Panc1 (cell line): ENCODE results near the gene HMGB1. TPM values are rescaled to one million over a fixed set of nuclear protein-coding genes. Genes with fewer than 3 reads are reported as not detected.

Experiments used
- ATAC-seq: fragments of 200-7000 bp; cut with Tn5 transposase; 2 replicates; pipeline ENCODE4 v1.9.1; 2020; ENCODE audit warnings: mild to moderate bottlenecking, moderate library complexity
- BruUV-seq: library from RNA; stranded (reverse); fragments of 400-500 nt; replicated peaks from 2 replicates; lab custom pipeline; 2021; lab: Mats Ljungman, UMichigan
- CTCF ChIA-PET: fragments of 300-600 bp; sonication (Branson Sonifier 250); formaldehyde crosslinking; loops from one replicate; lab custom pipeline; 2022; ENCODE audit warnings: antibody characterized with exemption; lab: Charles Lee
- POLR2A ChIA-PET: fragments of 300-600 bp; sonication (Branson Sonifier 250); formaldehyde crosslinking; loops from one replicate; lab custom pipeline; 2022; ENCODE audit warnings: antibody characterized with exemption; lab: Charles Lee
- DNase-seq: peaks from one replicate; pipeline ENCODE4 v3.0.0-alpha.2; 2010; ENCODE audit warnings: low read depth, low spot score
- H3K27ac ChIP-seq: 2 replicates; pipeline ENCODE4 v1.5.1; 2011; ENCODE audit warnings: mild to moderate bottlenecking, low read length, inconsistent platforms
- H3K27me3 ChIP-seq: fragments of 200-500 bp; sonication (Bioruptor generic); 2 replicates; pipeline ENCODE4 v1.6.0; 2014; ENCODE audit warnings: low read length, inconsistent platforms; ENCODE audit not compliant: control insufficient read depth, insufficient read depth
- H3K36me3 ChIP-seq: fragments of 200-500 bp; sonication (Bioruptor generic); 2 replicates; pipeline ENCODE4 v1.5.1; 2014; ENCODE audit warnings: inconsistent platforms, mild to moderate bottlenecking, low read length, moderate library complexity; ENCODE audit not compliant: control insufficient read depth, insufficient read depth
- H3K4me1 ChIP-seq: 2 replicates; pipeline ENCODE4 v1.5.1; 2011; ENCODE audit warnings: inconsistent platforms, mild to moderate bottlenecking, low read length, moderate library complexity; ENCODE audit not compliant: control insufficient read depth, insufficient read depth
- H3K4me3 ChIP-seq, 2 experiments: 2 replicates each; pipeline ENCODE4 v1.5.1; 2011 to 2012; ENCODE audit warnings: low read depth in 2 of 2, low read length in 2 of 2, mild to moderate bottlenecking in 2 of 2, inconsistent platforms in 1 of 2, moderate library complexity in 1 of 2
- H3K9me3 ChIP-seq: fragments of 200-500 bp; sonication (Bioruptor generic); 2 replicates; pipeline ENCODE4 v1.5.1; 2014; ENCODE audit warnings: low read depth, mild to moderate bottlenecking, inconsistent platforms, low read length, moderate library complexity; ENCODE audit not compliant: control insufficient read depth, insufficient read depth
- CTCF ChIP-seq: fragments of 450-650 bp; IDR thresholded peaks from 2 replicates; pipeline ENCODE4 v1.5.1; 2017; ENCODE audit warnings: mild to moderate bottlenecking
- POLR2AphosphoS5 ChIP-seq: IDR thresholded peaks from 2 replicates; pipeline ENCODE4 v1.6.1; 2012; ENCODE audit warnings: mild to moderate bottlenecking, low read depth, low read length, moderate library complexity
- REST ChIP-seq, 2 experiments: IDR thresholded peaks; 2 replicates each; pipeline ENCODE4 v1.6.1; 2011 to 2012; ENCODE audit warnings: low read depth in 2 of 2, control low read depth in 1 of 2, low read length in 1 of 2, mild to moderate bottlenecking in 1 of 2, moderate library complexity in 1 of 2; ENCODE audit not compliant: insufficient read depth in 1 of 2
- SIN3A ChIP-seq: IDR thresholded peaks from 2 replicates; pipeline ENCODE4 v1.6.1; 2012; ENCODE audit warnings: low read depth, mild to moderate bottlenecking, low read length, moderate library complexity, borderline replicate concordance; ENCODE audit not compliant: insufficient read depth
- TCF7L2 ChIP-seq: IDR thresholded peaks from 2 replicates; pipeline ENCODE4 v1.6.1; 2011; ENCODE audit warnings: mild to moderate bottlenecking, low read depth, low read length, inconsistent platforms
- in situ Hi-C: cut with HindIII; loops from 2 replicates; pipeline ENCODE4 v1.10.0; 2016; ENCODE audit warnings: low sequenced_read_pairs, low pct_unique_long_range_greater_than_20kb
- intact Hi-C: fragments of 100-400 bp; cut with micrococcal nuclease; formaldehyde crosslinking; loops from one replicate; pipeline ENCODE4 v1.10.0; 2022; ENCODE audit not compliant: unreplicated experiment
- total RNA-seq: library from RNA; stranded (reverse); gene quantifications from one replicate; pipeline ENCODE4 v1.2.1, GENCODE V29; 2021; ENCODE audit not compliant: unreplicated experiment

HMGB1 gene
- total RNA-seq, 1 experiment from 2014 or later = 386 TPM

- no peak; the same call in 1 of the 2 replicates for TF ChIP-seq POLR2AphosphoS5
- no peak for TF ChIP-seq REST (IDR thresholded peaks at IDR 0.05; ENCODE audit: insufficient read depth in 1 of 2, low read depth in 2 of 2, low read length in 1 of 2)
- TF ChIP-seq CTCF = no peak
- no peak for TF ChIP-seq TCF7L2
- no peak for TF ChIP-seq SIN3A
- Histone ChIP-seq H3K36me3 (no peaks in the 10 kb centered on the region), H3K27ac (peak overlapping the region; percentile 90), H3K27me3 (no peaks in the 10 kb centered on the region), H3K9me3 (no peaks in the 10 kb centered on the region), H3K4me1 (peaks cover 5% of the 10 kb centered on the region), H3K4me3 (peak overlapping the region; percentile 54 to 69)
- no peak for DNase-seq
- ATAC-seq = peak; percentile 87
- ChIA-PET CTCF (no interaction called here), POLR2A (interaction anchor here (0.6 kb wide), 3 partner anchors 149 to 695 kb away, joined by 3 to 4 read pairs (median 3); no protein-coding TSS in a partner anchor)
- BruUV-seq = no TSS peak
- intact Hi-C loops = no loop called here
- in situ Hi-C loops = no loop called here
Measured at GRCh38 chr13:30421093-30422053, 44.4 kb downstream of the HMGB1 start.

GRCh38 chr13:30418717-30419459 is 46.8 kb downstream of the HMGB1 start:
- BruUV-seq = no TSS peak
- TF ChIP-seq SIN3A (no peak), REST (IDR thresholded peaks at IDR 0.05; ENCODE audit: insufficient read depth in 1 of 2, low read depth in 2 of 2, low read length in 1 of 2) (no peak), CTCF (no peak), TCF7L2 (no peak), POLR2AphosphoS5 (no peak)
- POLR2A ChIA-PET = no interaction called here
- Histone ChIP-seq H3K4me3 (no peak overlapping the region), H3K4me1 (peaks cover 5% of the 10 kb centered on the region), H3K9me3 (no peaks in the 10 kb centered on the region), H3K27me3 (no peaks in the 10 kb centered on the region), H3K36me3 (no peaks in the 10 kb centered on the region), H3K27ac (no peak overlapping the region)
- ATAC-seq (no peak), DNase-seq (no peak)
- intact Hi-C loops = no loop called here
- CTCF ChIA-PET = no interaction called here
- in situ Hi-C loops = no loop called here
